Left ventricle myocardium inferior (tissue), 1 donor: Measurements from ENCODE around the gene RPUSD3. TPM values are rescaled to one million over a fixed set of nuclear protein-coding genes. Genes with fewer than 3 reads are reported as not detected.

Experiments used
- total RNA-seq: library from RNA; stranded (reverse); fragmentation: NEBNext Ultra II Directional; extraction: Animal tissue kit (Norgen Biotek cat#: 25700); gene quantifications from one replicate; pipeline ENCODE4 v1.2.1, GENCODE V29; 2021
- donor health status: DM: no; HTN: yes; CAD: no; lungs with severe emphysema.

Gene RPUSD3
- total RNA-seq, 1 donor from 2014 or later: 35.7 TPM

Other genes with a start within 250 kb of the RPUSD3 start
- gene MTMR14, start 194.5 kb downstream of the RPUSD3 start, total RNA-seq: 42.3 TPM
- 0.16 TPM for gene CPNE9, start 140.2 kb downstream of the RPUSD3 start, total RNA-seq
- 9.4 TPM for gene BRPF1, start 112.3 kb downstream of the RPUSD3 start, total RNA-seq
- gene OGG1, start 94.1 kb downstream of the RPUSD3 start, total RNA-seq: 9.2 TPM
- 12.3 TPM for gene CAMK1, start 74.1 kb downstream of the RPUSD3 start, total RNA-seq
- 45.3 TPM for gene TADA3, start 51.5 kb downstream of the RPUSD3 start, total RNA-seq
- 52.9 TPM for gene ARPC4, start 50.9 kb downstream of the RPUSD3 start, total RNA-seq
- gene TTLL3, start 33.7 kb downstream of the RPUSD3 start, total RNA-seq: 10.2 TPM
- gene CIDEC, start 36.2 kb upstream of the RPUSD3 start, total RNA-seq: 0.36 TPM
- gene JAGN1, start 46.6 kb upstream of the RPUSD3 start, total RNA-seq: 17.5 TPM
- 0.58 TPM for gene IL17RE, start 58.8 kb upstream of the RPUSD3 start, total RNA-seq
- gene IL17RC, start 73.1 kb upstream of the RPUSD3 start, total RNA-seq: 35.0 TPM
- gene CRELD1, start 89.8 kb upstream of the RPUSD3 start, total RNA-seq: 72.3 TPM
- 0.47 TPM for gene PRRT3, start 108.4 kb upstream of the RPUSD3 start, total RNA-seq
- 84.7 TPM for gene EMC3, start 142.8 kb upstream of the RPUSD3 start, total RNA-seq
- 0.77 TPM for gene FANCD2, start 182.4 kb upstream of the RPUSD3 start, total RNA-seq